Stimulated activated CD4-positive, alpha-beta T cell treated with anti-CD3 and anti-CD28 coated beads, Interleukin-1b, Interleukin-23, amount 100 ng/mL, for 24 hours (primary cell): Measurements from ENCODE around the gene AZGP1.
"Not testable (repeated sequence)": the region's sequence is repeated elsewhere in the genome, so short reads cannot be mapped to it uniquely, and the experiment has no call there.

Source experiments
- DNase-seq, 4 experiments: peaks; one replicate each; pipeline ENCODE4 v3.0.0-alpha.2; 2020; ENCODE audit warnings: low read depth in 4 of 4, low spot score in 1 of 4

The AZGP1 gene

GRCh38 chr7:99952649-99953048 lies 23.2 kb downstream of the AZGP1 start:
- DNase-seq, result not testable (repeated sequence)

DNA sequence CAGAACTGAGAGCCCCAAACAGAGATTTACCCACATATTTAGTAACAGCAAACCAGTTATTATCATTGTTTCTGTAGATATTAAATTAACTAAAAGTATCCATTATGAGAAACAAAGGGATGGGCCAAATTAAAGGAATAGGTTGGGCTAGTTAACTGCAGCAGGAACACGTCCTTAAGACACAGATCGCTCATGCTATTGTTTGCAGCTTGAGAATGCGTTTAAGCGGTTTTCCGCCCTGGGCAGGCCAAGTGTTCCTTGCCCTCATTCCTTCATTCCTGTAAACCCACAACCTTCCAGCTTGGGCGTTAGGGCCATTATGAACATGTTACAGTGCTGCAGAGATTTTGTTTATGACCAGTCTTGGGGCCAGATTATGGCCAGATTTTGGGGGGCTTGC lies 25.0 kb downstream of the AZGP1 start:
- not testable (repeated sequence) for DNase-seq

- no peak for DNase-seq
These were observed 26.1 kb downstream of the AZGP1 start for GRCh38 chr7:99949645-99950228.

GRCh38 chr7:99947608-99948007 lies 28.2 kb downstream of the AZGP1 start:
- no peak for DNase-seq

- no peak for DNase-seq
These were observed 31.2 kb downstream of the AZGP1 start for GRCh38 chr7:99944497-99945070.

- no peak for DNase-seq
These were observed 32.0 kb downstream of the AZGP1 start for GRCh38 chr7:99943641-99944496.

- DNase-seq, result no peak
These were observed 37.5 kb downstream of the AZGP1 start for GRCh38 chr7:99938296-99938695.

DNA sequence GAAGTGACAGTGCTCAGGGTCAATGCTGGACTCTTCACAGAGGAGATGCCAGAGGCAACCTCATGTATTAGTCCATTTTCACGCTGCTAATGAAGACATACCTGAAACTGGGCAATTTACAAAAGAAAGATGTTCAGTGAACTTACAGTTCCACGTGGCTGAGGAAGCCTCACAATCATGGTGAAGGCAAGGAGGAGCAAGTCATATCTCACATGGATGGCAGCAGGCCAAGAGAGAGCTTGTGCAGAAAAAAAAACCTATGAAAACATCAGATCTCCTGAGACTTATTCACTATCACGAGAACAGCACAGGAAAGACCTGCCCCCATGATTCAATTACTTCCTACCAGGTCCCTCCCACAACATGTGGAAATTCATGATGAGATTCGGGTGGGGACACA lies 40.8 kb downstream of the AZGP1 start:
- DNase-seq, result not testable (repeated sequence)

GRCh38 chr7:99930376-99930775 lies 45.5 kb downstream of the AZGP1 start:
- DNase-seq, result no peak

- DNase-seq, result no peak
These were observed 46.1 kb downstream of the AZGP1 start for GRCh38 chr7:99929730-99930053.

DNA sequence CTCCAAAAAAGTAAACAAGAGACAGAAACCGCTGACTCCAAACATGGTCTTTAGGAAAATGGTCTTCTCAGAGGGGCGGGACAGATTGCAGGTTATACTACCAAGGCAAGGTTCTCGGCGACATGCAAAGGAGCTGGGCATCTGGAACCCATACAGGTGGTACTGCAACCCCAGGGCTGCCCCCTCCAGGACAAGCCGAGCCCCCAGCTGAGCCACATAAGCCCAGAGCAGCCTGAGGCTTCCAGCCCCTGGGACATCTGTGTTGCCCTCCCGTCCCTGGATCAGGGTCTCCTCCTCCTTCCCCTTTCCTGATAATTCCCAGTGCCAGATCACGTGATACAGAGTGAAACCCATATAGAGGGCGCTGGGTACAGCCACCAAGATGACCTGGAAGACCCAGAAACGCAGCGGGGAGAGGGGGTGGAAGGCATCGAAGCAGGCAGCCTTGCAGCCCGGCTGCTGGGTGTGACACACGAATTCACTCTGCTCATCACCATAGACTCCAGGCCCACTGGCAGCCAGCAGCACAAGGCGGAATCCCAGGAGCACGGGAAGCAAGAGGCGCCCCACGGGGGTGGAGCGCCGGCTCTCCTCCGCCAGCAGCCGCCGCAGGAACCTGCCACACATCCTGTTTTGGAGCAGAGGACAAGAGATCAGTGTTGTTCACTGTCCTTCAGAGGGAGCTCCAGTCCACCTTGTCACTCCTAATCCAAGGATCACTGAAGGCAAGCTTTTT lies 46.7 kb downstream of the AZGP1 start, which contains the start of gene GJC3:
Gene GJC3 (minus strand): TSS at position 627 of the 736 bp plus-strand sequence. CDS start 0 bp downstream, at position 627.
- DNase-seq, result no peak

- DNase-seq, result no peak
These were observed 47.6 kb downstream of the AZGP1 start for GRCh38 chr7:99928188-99928587.

DNA sequence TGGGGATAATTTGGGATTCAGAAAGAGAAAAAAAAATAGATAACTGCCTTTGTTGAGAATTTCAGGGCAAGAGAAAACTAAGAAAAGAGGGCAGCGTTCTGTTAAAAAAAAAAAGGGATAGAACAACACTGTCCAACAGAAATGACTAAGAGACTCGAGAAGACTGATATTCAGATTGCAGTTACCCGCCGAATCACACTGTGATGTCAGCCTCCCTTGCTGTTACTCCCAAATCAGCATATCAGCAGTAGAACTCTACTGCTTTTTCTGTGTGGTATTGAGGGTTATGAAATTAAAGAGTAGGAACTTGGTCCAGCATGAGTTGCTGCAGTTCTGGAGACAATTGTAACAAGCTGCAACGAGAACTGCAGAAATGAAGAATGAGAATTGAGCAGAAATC lies 48.3 kb downstream of the AZGP1 start:
- no peak for DNase-seq

DNA sequence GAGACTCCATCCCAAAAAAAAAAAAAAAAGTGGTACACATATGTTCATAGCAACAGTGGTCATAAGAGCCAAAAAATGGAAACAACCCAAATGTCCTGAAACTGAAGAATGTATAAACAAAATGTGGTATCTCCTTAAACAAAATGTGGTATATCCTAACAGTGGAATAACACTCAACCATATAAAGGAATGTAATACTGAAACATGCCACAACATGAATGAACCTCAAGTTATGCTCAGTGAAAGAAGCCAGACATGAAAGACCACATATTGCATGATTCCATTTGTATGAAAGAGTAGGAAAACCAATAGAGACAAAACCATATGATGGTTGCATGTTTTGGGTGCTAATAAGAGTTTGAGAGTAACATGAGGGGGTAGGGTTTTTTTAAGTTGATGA lies 49.5 kb downstream of the AZGP1 start:
- DNase-seq, result no peak

- DNase-seq, result no peak
These were observed 52.6 kb downstream of the AZGP1 start for GRCh38 chr7:99923200-99923599.

- no peak for DNase-seq
These were observed 55.7 kb downstream of the AZGP1 start for GRCh38 chr7:99920149-99920548.

DNA sequence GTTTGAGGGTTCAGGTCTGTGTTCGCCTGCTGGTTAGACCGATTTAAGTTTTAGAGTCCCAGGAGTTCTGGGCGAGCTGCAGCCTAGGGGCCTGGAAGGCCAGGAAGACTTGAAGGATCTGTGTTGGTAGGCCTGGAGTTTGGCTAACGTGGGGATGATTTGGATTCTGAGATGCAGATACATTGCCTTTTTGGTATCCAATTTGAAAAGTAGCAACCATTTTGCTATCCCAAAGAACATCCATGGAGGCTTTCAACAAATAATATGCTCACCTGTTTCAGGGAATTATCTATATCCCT lies 56.1 kb downstream of the AZGP1 start:
- DNase-seq, result no peak

- peak; percentile 67 to 88 (median 77) for DNase-seq
These were observed 56.6 kb downstream of the AZGP1 start, which contains the start of gene TRIM4 for GRCh38 chr7:99918959-99919813. TRIM4 (minus strand) TSS chr7:99919530; CDS start chr7:99919401, 129 bp downstream.
